ENCODE results near the gene CDH19.

- TF ChIP-seq CTCF (conservative IDR thresholded peaks at IDR 0.05; ENCODE audit: low read depth, low read length) (no peak), EZH2 (IDR thresholded peaks at IDR 0.05; ENCODE audit: borderline replicate concordance, low read depth, low read length, poor library complexity, severe bottlenecking) (no peak)
Observed at GRCh38 chr18:66564236-66564635, 39.7 kb downstream of the CDH19 start.
